IPS-18c (cell line): ENCODE results near the gene SDC3.
A peak's percentile ranks its signal among the peaks of the same experiment; 100 is the strongest.
"Not testable (repeated sequence)": the region's sequence is repeated elsewhere in the genome, so short reads cannot be mapped to it uniquely, and the experiment has no call there.

ENCODE experiments used
- H3K4me3 ChIP-seq: 2 replicates; pipeline ENCODE4 v1.7.0; 2013; ENCODE audit warnings: low read depth, mild to moderate bottlenecking, low read length, moderate library complexity; ENCODE audit not compliant: insufficient read depth
- H3K9me3 ChIP-seq: one replicate; pipeline ENCODE4 v1.6.1; 2013; ENCODE audit warnings: mild to moderate bottlenecking, low read length, moderate library complexity; ENCODE audit not compliant: control insufficient read depth, insufficient read depth

Gene SDC3

GRCh38 chr1:30908696-30909364 lies at the start of gene SDC3:
SDC3 (minus strand) TSS chr1:30908758; CDS start chr1:30908586, 172 bp downstream.
- peak within 1 kb of the TSS; percentile 68 for H3K4me3 ChIP-seq
- no peaks in the 10 kb centered on the region for H3K9me3 ChIP-seq

- H3K9me3 ChIP-seq, result no peaks in the 10 kb centered on the region
- H3K4me3 ChIP-seq, result no peak overlapping the region
Measured at GRCh38 chr1:30957560-30958222, 49.1 kb upstream of the SDC3 start.

GRCh38 chr1:30955448-30956015 lies 47.0 kb upstream of the SDC3 start:
- Histone ChIP-seq H3K4me3 (no peak overlapping the region), H3K9me3 (no peaks in the 10 kb centered on the region)

- Histone ChIP-seq H3K4me3 (no peak overlapping the region), H3K9me3 (no peaks in the 10 kb centered on the region)
Measured at GRCh38 chr1:30953685-30954084, 45.1 kb upstream of the SDC3 start.

GRCh38 chr1:30952098-30952497 lies 43.5 kb upstream of the SDC3 start:
- Histone ChIP-seq H3K4me3 (no peak overlapping the region), H3K9me3 (no peaks in the 10 kb centered on the region)

GRCh38 chr1:30950700-30951099 lies 42.1 kb upstream of the SDC3 start:
- no peak overlapping the region for H3K4me3 ChIP-seq

GRCh38 chr1:30950053-30950452 lies 41.5 kb upstream of the SDC3 start:
- no peak overlapping the region for H3K4me3 ChIP-seq
- H3K9me3 ChIP-seq, result no peaks in the 10 kb centered on the region

More at GRCh38 chr1:30950700-30951099, 42.1 kb upstream of the SDC3 start:
- H3K9me3 ChIP-seq, result no peaks in the 10 kb centered on the region

- H3K9me3 ChIP-seq, result not testable (repeated sequence)
Measured at GRCh38 chr1:30949487-30949838, 40.9 kb upstream of the SDC3 start.

GRCh38 chr1:30948813-30949486 lies 40.4 kb upstream of the SDC3 start:
- H3K9me3 ChIP-seq, H3K4me3 ChIP-seq: not testable (repeated sequence)

More at GRCh38 chr1:30949487-30949838, 40.9 kb upstream of the SDC3 start:
- not testable (repeated sequence) for H3K4me3 ChIP-seq

GRCh38 chr1:30948278-30948677 lies 39.7 kb upstream of the SDC3 start:
- H3K9me3 ChIP-seq, result no peaks in the 10 kb centered on the region
- no peak overlapping the region for H3K4me3 ChIP-seq

GRCh38 chr1:30947212-30947611 lies 38.7 kb upstream of the SDC3 start:
- Histone ChIP-seq H3K9me3 (no peaks in the 10 kb centered on the region), H3K4me3 (no peak overlapping the region)

- Histone ChIP-seq H3K4me3 (no peak overlapping the region), H3K9me3 (no peaks in the 10 kb centered on the region)
Measured at GRCh38 chr1:30942326-30942963, 33.9 kb upstream of the SDC3 start.

- H3K4me3 ChIP-seq, result no peak overlapping the region
- H3K9me3 ChIP-seq, result no peaks in the 10 kb centered on the region
Measured at GRCh38 chr1:30940541-30940940, 32.0 kb upstream of the SDC3 start.

GRCh38 chr1:30936541-30937171 lies 28.1 kb upstream of the SDC3 start:
- Histone ChIP-seq H3K4me3 (no peak overlapping the region), H3K9me3 (no peaks in the 10 kb centered on the region)

GRCh38 chr1:30935758-30936157 lies 27.2 kb upstream of the SDC3 start:
- not testable (repeated sequence) for H3K9me3 ChIP-seq, H3K4me3 ChIP-seq

GRCh38 chr1:30934613-30935012 lies 26.1 kb upstream of the SDC3 start:
- no peak overlapping the region for H3K4me3 ChIP-seq
- H3K9me3 ChIP-seq, result no peaks in the 10 kb centered on the region

GRCh38 chr1:30933874-30934252 lies 25.3 kb upstream of the SDC3 start:
- Histone ChIP-seq H3K9me3 (no peaks in the 10 kb centered on the region), H3K4me3 (no peak overlapping the region)
